Measurements from ENCODE around the gene ARAP2. TPM values are rescaled to one million over a fixed set of nuclear protein-coding genes. Genes with fewer than 3 reads are reported as not detected.

ARAP2 gene
- polyA plus RNA-seq, 1 donor (not counting 4 experiments of a cell fraction or from before 2014, with no cell fraction given), result 9.3 TPM

DNA sequence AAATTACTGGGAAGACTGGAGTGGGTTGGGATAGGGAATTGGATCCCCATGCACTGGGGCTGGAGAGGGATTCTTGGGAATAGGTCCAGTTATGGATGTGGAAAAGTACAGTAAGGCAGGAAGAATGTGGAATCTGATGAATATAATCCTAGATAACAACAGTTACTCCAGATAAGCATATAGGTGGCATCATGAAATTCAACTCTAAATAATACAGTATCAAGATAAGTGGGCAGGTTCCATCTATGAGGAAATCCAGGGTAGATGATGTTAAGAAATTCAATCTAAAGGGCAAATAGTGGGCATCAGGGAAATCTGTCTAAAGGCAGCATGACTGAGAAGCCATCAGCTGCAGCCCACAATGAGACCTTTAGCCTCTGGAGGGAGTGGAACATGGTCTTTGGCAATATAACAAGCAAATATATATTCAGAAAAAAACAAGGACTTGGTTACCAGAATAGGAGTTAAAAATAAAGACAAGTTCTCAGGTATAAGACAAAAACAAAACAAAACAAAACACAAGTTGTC is 38.3 kb upstream of the ARAP2 start:
- no peaks in the 10 kb centered on the region for H3K9me3 ChIP-seq (ENCODE audit: control insufficient read depth, low read depth, low read length)
- H3K9ac ChIP-seq (ENCODE audit: control insufficient read depth, extremely low read depth, insufficient read depth, low read length), result no peak overlapping the region
- dilution Hi-C loops (cut with MboI; ENCODE audit: extremely low pct_ligation_motif_present, low sequenced_read_pairs), result no loop called here

GRCh38 chr4:36281384-36282106 is 37.2 kb upstream of the ARAP2 start, which contains the start of gene DTHD1:
Gene DTHD1, plus strand, starts transcription at chr4:36281616. Its CDS starts 143 bp downstream, at chr4:36281759.
- TF ChIP-seq EZH2 (IDR thresholded peaks at IDR 0.05; ENCODE audit: low read length), result no peak
- no peak for TF ChIP-seq CTCF (optimal IDR thresholded peaks at IDR 0.05 in 1 of 3, IDR thresholded peaks at IDR 0.05 in 1 of 3, conservative IDR thresholded peaks at IDR 0.05 in 1 of 3; ENCODE audit: extremely low read depth in 1 of 3, insufficient read depth in 2 of 3, low read length in 3 of 3)
- Histone ChIP-seq H3K4me3 (ENCODE audit: control insufficient read depth in 2 of 3, extremely low read depth in 1 of 3, insufficient read depth in 2 of 3, low read depth in 1 of 3, low read length in 3 of 3) (peak within 1 kb of the TSS in 1 of 3 experiments; percentile 1), H4K20me1 (ENCODE audit: control insufficient read depth, extremely low read depth, insufficient read depth, low read length) (no peaks in the 10 kb centered on the region), H3K27ac (ENCODE audit: control insufficient read depth, insufficient read depth, low read length) (peak within 1 kb of the TSS; percentile 31), H3K9me1 (ENCODE audit: control insufficient read depth, extremely low read depth, insufficient read depth, low read length) (no peaks in the 10 kb centered on the region), H3K27me3 (ENCODE audit: control insufficient read depth, extremely low read depth, insufficient read depth, low read length) (no peaks in the 10 kb centered on the region), H3K9me3 (ENCODE audit: control insufficient read depth, low read depth, low read length) (no peaks in the 10 kb centered on the region), H3K4me1 (ENCODE audit: control insufficient read depth, extremely low read depth, insufficient read depth, low read length) (peaks cover 45% of the 10 kb centered on the region), H2AFZ (ENCODE audit: control insufficient read depth, low read length) (peak within 1 kb of the TSS; percentile 56), H3K4me2 (ENCODE audit: control insufficient read depth, extremely low read depth, insufficient read depth, low read depth, low read length) (peak within 1 kb of the TSS; percentile 46), H3K79me2 (ENCODE audit: control insufficient read depth, insufficient read depth, low read length) (no peaks in the 10 kb centered on the region), H3K36me3 (ENCODE audit: control insufficient read depth in 2 of 2, extremely low read depth in 1 of 2, insufficient read depth in 2 of 2, low read length in 2 of 2) (no peaks in the 10 kb centered on the region), H3K9ac (ENCODE audit: control insufficient read depth, extremely low read depth, insufficient read depth, low read length) (peak within 1 kb of the TSS; percentile 26)
- dilution Hi-C loops (cut with MboI; ENCODE audit: extremely low pct_ligation_motif_present, low sequenced_read_pairs), result no loop called here
- DNase-seq (ENCODE audit: low read depth, low spot score) (no peak), FAIRE-seq (no peak)

More for the DNA sequence above, 38.3 kb upstream of the ARAP2 start:
- Histone ChIP-seq H3K27me3 (ENCODE audit: control insufficient read depth, extremely low read depth, insufficient read depth, low read length) (no peaks in the 10 kb centered on the region), H3K9me1 (ENCODE audit: control insufficient read depth, extremely low read depth, insufficient read depth, low read length) (no peaks in the 10 kb centered on the region), H3K79me2 (ENCODE audit: control insufficient read depth, insufficient read depth, low read length) (no peaks in the 10 kb centered on the region), H3K4me3 (ENCODE audit: control insufficient read depth in 2 of 3, extremely low read depth in 1 of 3, insufficient read depth in 2 of 3, low read depth in 1 of 3, low read length in 3 of 3) (no peak overlapping the region), H3K4me2 (ENCODE audit: control insufficient read depth, extremely low read depth, insufficient read depth, low read depth, low read length) (no peak overlapping the region), H2AFZ (ENCODE audit: control insufficient read depth, low read length) (no peak overlapping the region), H3K4me1 (ENCODE audit: control insufficient read depth, extremely low read depth, insufficient read depth, low read length) (peaks cover 47% of the 10 kb centered on the region), H3K36me3 (ENCODE audit: control insufficient read depth in 2 of 2, extremely low read depth in 1 of 2, insufficient read depth in 2 of 2, low read length in 2 of 2) (no peaks in the 10 kb centered on the region), H3K27ac (ENCODE audit: control insufficient read depth, insufficient read depth, low read length) (no peak overlapping the region), H4K20me1 (ENCODE audit: control insufficient read depth, extremely low read depth, insufficient read depth, low read length) (no peaks in the 10 kb centered on the region)
- FAIRE-seq (no peak), DNase-seq (ENCODE audit: low read depth, low spot score) (no peak)
- TF ChIP-seq CTCF (optimal IDR thresholded peaks at IDR 0.05 in 1 of 3, IDR thresholded peaks at IDR 0.05 in 1 of 3, conservative IDR thresholded peaks at IDR 0.05 in 1 of 3; ENCODE audit: extremely low read depth in 1 of 3, insufficient read depth in 2 of 3, low read length in 3 of 3), result no peak
- TF ChIP-seq EZH2 (IDR thresholded peaks at IDR 0.05; ENCODE audit: low read length), result no peak

Data from keratinocyte (primary cell).